ENCODE results near the gene ITIH5.

ITIH5 gene

GRCh38 chr10:7571981-7572380 lies 94.8 kb downstream of the ITIH5 start:
- Histone ChIP-seq H3F3A (ENCODE audit: insufficient read depth, low read length) (no peaks in the 10 kb centered on the region), H3K27me3 (replicated peaks; ENCODE audit: insufficient read depth, low read length) (no peaks in the 10 kb centered on the region), H3K9me3 (replicated peaks; ENCODE audit: insufficient read depth, low read length) (no peaks in the 10 kb centered on the region), H3K9ac (ENCODE audit: low read length) (no peak overlapping the region), H3K27ac (ENCODE audit: low read length) (no peak overlapping the region), H3K79me2 (ENCODE audit: low read length) (no peaks in the 10 kb centered on the region), H3K4me3 (ENCODE audit: low read length) (no peak overlapping the region), H4K20me1 (ENCODE audit: insufficient read depth, low read length) (no peaks in the 10 kb centered on the region), H2AFZ (ENCODE audit: low read length) (no peak overlapping the region), H3K4me1 (ENCODE audit: low read length) (no peaks in the 10 kb centered on the region), H3K36me3 (replicated peaks; ENCODE audit: insufficient read depth, low read length) (no peaks in the 10 kb centered on the region), H3K4me2 (ENCODE audit: low read depth, low read length) (no peak overlapping the region), H3K9me2 (replicated peaks; ENCODE audit: insufficient read depth, low read length) (no peaks in the 10 kb centered on the region)
- no peak for TF ChIP-seq CTCF (IDR thresholded peaks at IDR 0.05; ENCODE audit: low read length)
- no peak for TF ChIP-seq EZH2phosphoT487 (IDR thresholded peaks at IDR 0.05; ENCODE audit: low read length)
- TF ChIP-seq EZH2 (optimal IDR thresholded peaks at IDR 0.05; ENCODE audit: low read depth, low read length), result no peak
- DNase-seq, result no peak

GRCh38 chr10:7567911-7568620 lies 98.7 kb downstream of the ITIH5 start:
- H2AFZ ChIP-seq (ENCODE audit: low read length), result no peak overlapping the region
- no peak for TF ChIP-seq CTCF (IDR thresholded peaks at IDR 0.05; ENCODE audit: low read length)
- no peak for TF ChIP-seq EZH2 (optimal IDR thresholded peaks at IDR 0.05; ENCODE audit: low read depth, low read length)
- TF ChIP-seq EZH2phosphoT487 (IDR thresholded peaks at IDR 0.05; ENCODE audit: low read length), result no peak
- no peak overlapping the region for H3K4me3 ChIP-seq (ENCODE audit: low read length)
- no peaks in the 10 kb centered on the region for H3K36me3 ChIP-seq (replicated peaks; ENCODE audit: insufficient read depth, low read length)
- no peaks in the 10 kb centered on the region for H3K27me3 ChIP-seq (replicated peaks; ENCODE audit: insufficient read depth, low read length)
- H3K9me3 ChIP-seq (replicated peaks; ENCODE audit: insufficient read depth, low read length), result no peaks in the 10 kb centered on the region
- no peak for DNase-seq
- H3K9me2 ChIP-seq (replicated peaks; ENCODE audit: insufficient read depth, low read length), result no peaks in the 10 kb centered on the region
- H3K9ac ChIP-seq (ENCODE audit: low read length), result no peak overlapping the region
- no peaks in the 10 kb centered on the region for H3F3A ChIP-seq (ENCODE audit: insufficient read depth, low read length)
- no peaks in the 10 kb centered on the region for H4K20me1 ChIP-seq (ENCODE audit: insufficient read depth, low read length)
- H3K4me1 ChIP-seq (ENCODE audit: low read length), result no peaks in the 10 kb centered on the region
- no peak overlapping the region for H3K4me2 ChIP-seq (ENCODE audit: low read depth, low read length)
- H3K79me2 ChIP-seq (ENCODE audit: low read length), result no peaks in the 10 kb centered on the region
- no peak overlapping the region for H3K27ac ChIP-seq (ENCODE audit: low read length)

DNA sequence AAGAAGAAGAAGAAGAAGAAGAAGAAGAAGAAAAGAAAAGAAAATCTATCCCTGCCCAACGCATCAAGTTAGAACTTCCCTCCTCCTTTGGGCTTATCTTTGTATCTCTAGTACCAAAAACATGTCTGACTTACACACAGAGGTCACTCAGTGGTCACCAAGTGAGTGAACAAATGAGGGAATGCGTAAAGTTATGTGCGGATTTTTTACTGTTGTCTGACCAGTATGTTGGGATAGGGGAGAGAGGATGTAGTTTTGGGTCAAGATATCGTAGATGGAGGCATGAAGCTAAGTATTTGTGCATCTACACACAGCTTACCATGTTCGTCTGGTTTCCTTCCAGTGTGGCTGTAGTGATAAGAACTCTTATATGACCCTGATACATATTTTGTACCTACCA lies 99.9 kb downstream of the ITIH5 start:
- no peak overlapping the region for H2AFZ ChIP-seq (ENCODE audit: low read length)
- H3K79me2 ChIP-seq (ENCODE audit: low read length), result no peaks in the 10 kb centered on the region
- no peak overlapping the region for H3K9ac ChIP-seq (ENCODE audit: low read length)
- no peaks in the 10 kb centered on the region for H4K20me1 ChIP-seq (ENCODE audit: insufficient read depth, low read length)
- DNase-seq, result no peak
- H3K9me3 ChIP-seq (replicated peaks; ENCODE audit: insufficient read depth, low read length), result no peaks in the 10 kb centered on the region
- H3K27me3 ChIP-seq (replicated peaks; ENCODE audit: insufficient read depth, low read length), result no peaks in the 10 kb centered on the region
- H3K4me1 ChIP-seq (ENCODE audit: low read length), result no peaks in the 10 kb centered on the region
- H3K4me2 ChIP-seq (ENCODE audit: low read depth, low read length), result no peak overlapping the region
- no peaks in the 10 kb centered on the region for H3F3A ChIP-seq (ENCODE audit: insufficient read depth, low read length)
- no peak overlapping the region for H3K4me3 ChIP-seq (ENCODE audit: low read length)
- TF ChIP-seq EZH2 (optimal IDR thresholded peaks at IDR 0.05; ENCODE audit: low read depth, low read length), result no peak
- no peak for TF ChIP-seq CTCF (IDR thresholded peaks at IDR 0.05; ENCODE audit: low read length)
- no peak for TF ChIP-seq EZH2phosphoT487 (IDR thresholded peaks at IDR 0.05; ENCODE audit: low read length)
- H3K9me2 ChIP-seq (replicated peaks; ENCODE audit: insufficient read depth, low read length), result no peaks in the 10 kb centered on the region
- no peak overlapping the region for H3K27ac ChIP-seq (ENCODE audit: low read length)
- no peaks in the 10 kb centered on the region for H3K36me3 ChIP-seq (replicated peaks; ENCODE audit: insufficient read depth, low read length)

Data from MM.1S (cell line).